ENCODE data around the gene PHOX2B.
"Not testable (repeated sequence)": the region's sequence is repeated elsewhere in the genome, so short reads cannot be mapped to it uniquely, and the experiment has no call there.

PHOX2B gene

DNA sequence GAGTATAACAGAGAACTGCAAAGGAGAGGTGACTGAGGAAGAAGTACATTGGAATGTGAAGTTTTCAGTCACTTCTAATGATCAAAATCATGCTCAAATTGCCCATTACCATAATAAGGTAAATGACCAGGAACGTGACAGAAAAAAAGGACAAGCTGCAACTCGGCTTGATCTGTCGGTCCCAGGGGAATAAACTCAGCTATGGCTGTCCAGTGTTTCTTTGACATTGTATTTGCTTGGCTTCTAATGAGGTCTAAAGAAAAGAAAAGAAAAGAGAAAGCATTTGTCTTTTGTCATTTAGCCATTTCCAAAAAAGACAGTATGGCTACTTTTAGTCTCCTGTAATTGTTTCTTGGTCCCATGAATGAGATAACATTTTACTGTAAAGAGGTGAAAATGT lies 25.2 kb downstream of the PHOX2B start:
- Histone ChIP-seq H3K27me3 (ENCODE audit: control insufficient read depth, insufficient read depth, low read length) (peaks cover 28% of the 10 kb centered on the region), H3K36me3 (ENCODE audit: control insufficient read depth, insufficient read depth, low read length) (no peaks in the 10 kb centered on the region), H3K9me3 (ENCODE audit: control insufficient read depth, insufficient read depth, low read length) (no peaks in the 10 kb centered on the region), H3K4me3 (ENCODE audit: low read depth, low read length) (no peak overlapping the region), H3K4me1 (ENCODE audit: control insufficient read depth, insufficient read depth, low read length) (no peaks in the 10 kb centered on the region), H3K9ac (ENCODE audit: low read depth, low read length) (no peak overlapping the region)

DNA sequence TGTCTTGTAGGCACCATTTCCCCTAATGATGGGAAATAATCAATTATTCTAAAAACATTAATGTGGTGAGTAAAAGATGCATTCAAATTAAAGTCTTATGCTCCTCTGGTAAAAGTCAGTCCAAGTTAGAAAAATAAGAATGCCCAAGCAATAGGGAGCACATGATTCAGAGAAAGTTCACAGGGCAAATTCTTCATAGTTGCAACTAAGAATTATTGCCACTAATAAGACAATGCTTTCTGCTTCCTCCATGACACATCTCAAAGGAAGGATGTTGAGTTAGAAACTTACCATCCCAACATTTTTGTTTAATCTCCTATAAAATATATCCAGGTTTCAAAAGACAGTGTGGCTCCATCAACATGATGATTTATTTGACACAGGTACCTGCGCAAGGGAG lies 26.3 kb downstream of the PHOX2B start:
- Histone ChIP-seq H3K4me3 (ENCODE audit: low read depth, low read length) (no peak overlapping the region), H3K36me3 (ENCODE audit: control insufficient read depth, insufficient read depth, low read length) (no peaks in the 10 kb centered on the region), H3K27me3 (ENCODE audit: control insufficient read depth, insufficient read depth, low read length) (peaks cover 19% of the 10 kb centered on the region), H3K4me1 (ENCODE audit: control insufficient read depth, insufficient read depth, low read length) (no peaks in the 10 kb centered on the region), H3K9ac (ENCODE audit: low read depth, low read length) (no peak overlapping the region), H3K9me3 (ENCODE audit: control insufficient read depth, insufficient read depth, low read length) (no peaks in the 10 kb centered on the region)

DNA sequence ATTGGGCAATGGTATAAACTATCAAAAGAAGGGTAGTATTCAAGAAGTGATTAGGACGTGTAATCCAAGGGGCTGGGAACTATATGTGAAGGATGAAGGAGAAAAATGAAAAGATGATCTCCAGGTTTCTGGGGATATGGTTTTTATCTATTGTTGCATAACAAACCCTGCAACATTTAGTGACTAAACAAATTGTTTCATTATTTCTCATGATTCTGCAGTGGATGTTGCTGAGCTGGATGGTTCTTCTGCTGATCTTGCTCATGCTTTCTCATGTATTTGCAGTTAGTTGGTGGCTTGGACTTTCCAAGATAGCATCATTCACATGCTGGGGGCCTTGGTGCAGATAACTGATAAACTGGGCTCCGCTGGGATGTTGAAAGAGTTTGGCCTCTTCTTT lies 29.1 kb downstream of the PHOX2B start:
- Histone ChIP-seq H3K36me3 (ENCODE audit: control insufficient read depth, insufficient read depth, low read length) (no peaks in the 10 kb centered on the region), H3K4me3 (ENCODE audit: low read depth, low read length) (no peak overlapping the region), H3K9ac (ENCODE audit: low read depth, low read length) (no peak overlapping the region), H3K4me1 (ENCODE audit: control insufficient read depth, insufficient read depth, low read length) (no peaks in the 10 kb centered on the region), H3K27me3 (ENCODE audit: control insufficient read depth, insufficient read depth, low read length) (peaks cover 16% of the 10 kb centered on the region), H3K9me3 (ENCODE audit: control insufficient read depth, insufficient read depth, low read length) (no peaks in the 10 kb centered on the region)

DNA sequence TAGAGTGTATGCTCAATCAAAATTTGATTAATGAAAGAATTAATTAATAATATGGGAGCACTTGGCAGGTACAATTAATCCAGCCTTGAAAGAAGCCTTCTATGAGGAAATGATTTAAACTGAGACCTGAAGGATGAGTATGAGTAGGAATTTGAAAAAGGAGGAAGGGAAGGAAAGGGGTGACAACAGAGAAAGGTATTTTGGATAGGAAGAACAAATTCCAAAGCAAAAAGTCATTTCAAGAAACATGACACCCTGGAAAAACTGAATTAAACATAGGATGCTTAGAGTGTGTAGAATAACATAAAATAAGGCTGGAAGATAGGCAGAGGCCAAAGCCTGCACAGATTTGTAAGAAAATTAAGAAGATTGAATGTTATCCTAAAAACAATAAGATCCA lies 29.6 kb downstream of the PHOX2B start:
- no peaks in the 10 kb centered on the region for H3K36me3 ChIP-seq (ENCODE audit: control insufficient read depth, insufficient read depth, low read length)
- H3K4me3 ChIP-seq (ENCODE audit: low read depth, low read length) = no peak overlapping the region
- H3K4me1 ChIP-seq (ENCODE audit: control insufficient read depth, insufficient read depth, low read length) = no peaks in the 10 kb centered on the region
- no peak overlapping the region for H3K9ac ChIP-seq (ENCODE audit: low read depth, low read length)
- H3K9me3 ChIP-seq (ENCODE audit: control insufficient read depth, insufficient read depth, low read length) = no peaks in the 10 kb centered on the region
- H3K27me3 ChIP-seq (ENCODE audit: control insufficient read depth, insufficient read depth, low read length) = peaks cover 16% of the 10 kb centered on the region

DNA sequence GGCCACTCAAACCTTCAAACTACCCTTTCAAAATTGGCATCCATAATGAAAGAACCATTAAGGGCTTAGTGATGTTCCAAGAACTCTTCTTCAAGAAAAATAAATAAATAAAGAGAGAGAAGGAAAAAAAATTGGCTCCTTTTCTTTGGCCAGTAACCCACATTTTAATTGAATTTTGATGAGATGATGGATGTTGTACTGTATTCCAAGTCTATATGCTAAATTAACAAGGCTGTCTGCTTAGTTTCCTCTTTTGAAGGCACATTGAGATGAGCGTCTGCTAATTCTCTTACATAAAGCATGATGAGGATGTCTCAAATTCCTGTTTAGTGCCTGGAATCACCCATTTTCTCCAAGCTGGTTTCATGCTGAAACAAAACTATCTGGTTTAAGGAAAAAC lies 33.4 kb downstream of the PHOX2B start:
- H3K4me1 ChIP-seq (ENCODE audit: control insufficient read depth, insufficient read depth, low read length) = no peaks in the 10 kb centered on the region
- no peaks in the 10 kb centered on the region for H3K36me3 ChIP-seq (ENCODE audit: control insufficient read depth, insufficient read depth, low read length)
- no peak overlapping the region for H3K4me3 ChIP-seq (ENCODE audit: low read depth, low read length)
- H3K9me3 ChIP-seq (ENCODE audit: control insufficient read depth, insufficient read depth, low read length) = no peaks in the 10 kb centered on the region
- no peak overlapping the region for H3K9ac ChIP-seq (ENCODE audit: low read depth, low read length)
- H3K27me3 ChIP-seq (ENCODE audit: control insufficient read depth, insufficient read depth, low read length) = peaks cover 3% of the 10 kb centered on the region

DNA sequence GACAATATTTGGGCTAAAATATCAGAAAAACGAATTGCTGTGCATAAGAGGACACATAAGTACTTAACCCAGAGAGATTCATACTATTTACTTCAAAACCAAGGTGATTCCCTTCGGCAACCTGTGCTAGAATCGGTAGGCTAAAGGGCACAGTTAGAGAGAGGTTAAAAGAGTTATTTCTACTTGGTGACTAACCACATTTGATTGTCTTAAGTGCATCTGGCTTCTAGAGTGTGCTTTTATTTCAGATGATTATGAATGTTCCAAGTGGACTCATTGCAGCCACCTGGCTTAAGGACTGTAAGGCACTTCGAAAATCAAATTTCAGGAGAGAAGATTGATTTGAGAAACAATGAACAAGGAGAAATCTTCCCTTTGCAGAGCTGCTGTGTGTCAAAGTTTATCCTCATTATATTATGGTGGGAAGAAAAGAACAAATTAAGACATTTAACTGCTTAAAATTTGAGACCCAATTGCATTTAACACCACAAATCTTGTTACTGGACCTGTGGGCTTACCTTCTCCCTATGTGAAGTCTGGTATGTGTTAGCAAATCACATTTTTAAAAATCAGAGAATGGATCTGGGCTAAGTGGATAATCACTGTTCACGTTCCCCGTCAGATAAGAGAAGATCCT lies 34.0 kb downstream of the PHOX2B start:
- Histone ChIP-seq H3K4me3 (ENCODE audit: low read depth, low read length) (no peak overlapping the region), H3K27me3 (ENCODE audit: control insufficient read depth, insufficient read depth, low read length) (no peaks in the 10 kb centered on the region), H3K9me3 (ENCODE audit: control insufficient read depth, insufficient read depth, low read length) (no peaks in the 10 kb centered on the region), H3K36me3 (ENCODE audit: control insufficient read depth, insufficient read depth, low read length) (no peaks in the 10 kb centered on the region), H3K4me1 (ENCODE audit: control insufficient read depth, insufficient read depth, low read length) (no peaks in the 10 kb centered on the region), H3K9ac (ENCODE audit: low read depth, low read length) (no peak overlapping the region)

DNA sequence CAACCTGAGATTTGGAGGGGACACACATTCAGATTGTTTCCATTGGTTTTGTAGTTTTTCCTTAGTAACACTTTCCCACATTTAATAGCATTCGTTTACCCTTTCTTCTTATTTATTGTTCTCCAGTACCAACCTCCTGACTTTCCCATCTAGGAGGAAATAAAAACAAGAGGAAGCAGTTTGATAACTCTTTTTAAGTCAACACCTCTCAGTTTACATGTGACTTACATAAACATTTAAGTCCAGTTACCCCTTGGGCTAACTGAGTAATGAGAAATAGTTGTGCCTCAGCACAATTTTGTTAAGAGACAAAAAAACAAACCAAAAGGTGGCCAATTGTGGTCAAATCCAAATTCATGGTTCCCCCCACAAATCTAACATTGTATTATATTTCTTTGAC lies 34.8 kb downstream of the PHOX2B start:
- no peaks in the 10 kb centered on the region for H3K4me1 ChIP-seq (ENCODE audit: control insufficient read depth, insufficient read depth, low read length)
- H3K27me3 ChIP-seq (ENCODE audit: control insufficient read depth, insufficient read depth, low read length) = no peaks in the 10 kb centered on the region
- no peaks in the 10 kb centered on the region for H3K9me3 ChIP-seq (ENCODE audit: control insufficient read depth, insufficient read depth, low read length)
- H3K9ac ChIP-seq (ENCODE audit: low read depth, low read length) = no peak overlapping the region
- no peak overlapping the region for H3K4me3 ChIP-seq (ENCODE audit: low read depth, low read length)
- H3K36me3 ChIP-seq (ENCODE audit: control insufficient read depth, insufficient read depth, low read length) = no peaks in the 10 kb centered on the region

DNA sequence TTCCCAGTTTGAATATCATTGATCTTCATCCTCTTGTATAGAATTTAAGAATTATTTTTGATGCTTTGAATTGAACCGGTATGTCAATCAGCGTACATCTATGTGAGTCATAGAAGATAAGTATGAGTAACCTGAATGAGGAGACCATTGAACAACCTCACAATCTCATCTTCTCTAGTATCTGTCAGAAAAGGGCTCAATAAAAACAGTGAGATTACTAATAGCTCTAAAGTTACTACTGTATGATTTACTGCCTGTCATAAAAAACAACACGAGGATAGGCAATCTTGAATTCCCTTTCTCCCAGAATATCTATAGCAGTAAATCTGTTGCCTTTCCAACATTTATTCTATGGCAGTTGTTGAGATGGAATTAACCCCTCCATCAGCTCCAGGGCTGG lies 36.1 kb downstream of the PHOX2B start:
- H3K9ac ChIP-seq (ENCODE audit: low read depth, low read length) = no peak overlapping the region
- no peaks in the 10 kb centered on the region for H3K36me3 ChIP-seq (ENCODE audit: control insufficient read depth, insufficient read depth, low read length)
- H3K4me1 ChIP-seq (ENCODE audit: control insufficient read depth, insufficient read depth, low read length) = no peaks in the 10 kb centered on the region
- no peaks in the 10 kb centered on the region for H3K27me3 ChIP-seq (ENCODE audit: control insufficient read depth, insufficient read depth, low read length)
- H3K4me3 ChIP-seq (ENCODE audit: low read depth, low read length) = no peak overlapping the region
- no peaks in the 10 kb centered on the region for H3K9me3 ChIP-seq (ENCODE audit: control insufficient read depth, insufficient read depth, low read length)

DNA sequence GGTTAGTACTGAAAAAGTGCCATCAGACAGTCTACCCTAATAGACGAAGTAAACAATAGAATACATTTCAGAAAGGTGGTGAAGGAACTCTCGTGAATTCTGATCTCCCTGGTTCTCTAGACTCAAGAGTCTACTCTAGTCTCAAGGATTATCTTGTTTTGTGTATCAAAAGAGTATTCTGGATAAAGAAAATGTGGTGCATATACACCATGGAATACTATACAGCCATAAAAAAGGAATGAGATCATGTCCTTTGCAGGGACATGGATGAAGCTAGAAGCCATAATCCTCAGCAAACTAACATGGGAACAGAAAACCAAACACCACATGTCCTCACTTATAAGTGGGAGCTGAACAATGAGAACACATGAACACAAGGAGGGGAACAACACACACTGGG lies 36.9 kb downstream of the PHOX2B start:
- not testable (repeated sequence) for H3K36me3 ChIP-seq (ENCODE audit: control insufficient read depth, insufficient read depth, low read length); H3K9me3 ChIP-seq (ENCODE audit: control insufficient read depth, insufficient read depth, low read length); H3K4me3 ChIP-seq (ENCODE audit: low read depth, low read length); H3K9ac ChIP-seq (ENCODE audit: low read depth, low read length); H3K27me3 ChIP-seq (ENCODE audit: control insufficient read depth, insufficient read depth, low read length); H3K4me1 ChIP-seq (ENCODE audit: control insufficient read depth, insufficient read depth, low read length)

DNA sequence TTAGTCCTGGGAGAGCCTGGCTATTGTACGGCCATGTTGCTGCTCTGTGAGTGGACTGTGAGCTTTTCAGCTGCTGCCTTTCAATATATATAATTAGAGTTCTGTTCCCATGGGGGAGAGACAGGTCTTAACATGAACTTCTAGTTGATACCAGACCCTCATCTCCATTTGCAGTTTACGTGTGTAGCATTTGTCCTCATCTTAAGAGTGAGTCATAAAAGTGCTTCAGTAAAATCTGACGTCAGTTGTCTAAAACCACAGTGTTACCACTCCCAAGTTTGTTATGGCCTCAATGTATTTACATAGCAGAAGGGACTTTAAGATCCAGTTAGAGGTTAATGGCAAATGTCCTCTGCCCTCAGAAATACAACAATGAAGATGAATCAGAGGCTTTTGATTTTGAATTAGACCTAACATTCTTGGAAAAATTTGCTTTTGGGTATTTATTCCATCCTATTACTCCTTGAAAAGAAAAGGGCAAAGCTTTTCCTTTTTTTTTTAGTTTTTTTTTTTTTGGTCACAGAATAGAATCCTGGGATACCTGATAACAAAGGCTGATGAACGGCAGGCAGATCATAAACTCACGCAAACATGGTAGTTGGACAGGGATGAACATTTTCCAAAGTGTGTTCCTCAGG lies 38.6 kb downstream of the PHOX2B start:
- H3K4me3 ChIP-seq (ENCODE audit: low read depth, low read length) = no peak overlapping the region
- no peaks in the 10 kb centered on the region for H3K36me3 ChIP-seq (ENCODE audit: control insufficient read depth, insufficient read depth, low read length)
- no peaks in the 10 kb centered on the region for H3K27me3 ChIP-seq (ENCODE audit: control insufficient read depth, insufficient read depth, low read length)
- no peak overlapping the region for H3K9ac ChIP-seq (ENCODE audit: low read depth, low read length)
- no peaks in the 10 kb centered on the region for H3K4me1 ChIP-seq (ENCODE audit: control insufficient read depth, insufficient read depth, low read length)
- H3K9me3 ChIP-seq (ENCODE audit: control insufficient read depth, insufficient read depth, low read length) = no peaks in the 10 kb centered on the region

DNA sequence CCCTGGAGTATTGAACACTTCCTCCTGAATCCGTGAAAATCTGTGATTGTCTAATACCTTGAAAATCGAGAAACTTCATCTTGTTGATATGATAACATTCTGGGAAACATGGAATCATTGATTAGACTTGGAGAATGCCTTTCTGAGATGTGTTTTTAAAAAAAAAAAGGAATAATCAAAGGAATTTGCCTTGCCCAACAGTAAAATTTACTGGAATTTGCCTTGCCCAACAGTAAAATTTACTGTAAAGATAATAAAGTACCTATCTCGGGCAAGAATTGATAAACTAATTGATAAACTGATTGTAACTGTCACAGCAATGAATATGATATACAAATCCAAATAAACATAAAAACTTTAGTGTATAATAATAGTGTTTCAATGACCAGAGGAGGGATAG lies 44.7 kb downstream of the PHOX2B start:
- no peaks in the 10 kb centered on the region for H3K9me3 ChIP-seq (ENCODE audit: control insufficient read depth, insufficient read depth, low read length)
- no peak overlapping the region for H3K4me3 ChIP-seq (ENCODE audit: low read depth, low read length)
- H3K9ac ChIP-seq (ENCODE audit: low read depth, low read length) = no peak overlapping the region
- no peaks in the 10 kb centered on the region for H3K4me1 ChIP-seq (ENCODE audit: control insufficient read depth, insufficient read depth, low read length)
- no peaks in the 10 kb centered on the region for H3K36me3 ChIP-seq (ENCODE audit: control insufficient read depth, insufficient read depth, low read length)
- peaks cover 3% of the 10 kb centered on the region for H3K27me3 ChIP-seq (ENCODE audit: control insufficient read depth, insufficient read depth, low read length)

DNA sequence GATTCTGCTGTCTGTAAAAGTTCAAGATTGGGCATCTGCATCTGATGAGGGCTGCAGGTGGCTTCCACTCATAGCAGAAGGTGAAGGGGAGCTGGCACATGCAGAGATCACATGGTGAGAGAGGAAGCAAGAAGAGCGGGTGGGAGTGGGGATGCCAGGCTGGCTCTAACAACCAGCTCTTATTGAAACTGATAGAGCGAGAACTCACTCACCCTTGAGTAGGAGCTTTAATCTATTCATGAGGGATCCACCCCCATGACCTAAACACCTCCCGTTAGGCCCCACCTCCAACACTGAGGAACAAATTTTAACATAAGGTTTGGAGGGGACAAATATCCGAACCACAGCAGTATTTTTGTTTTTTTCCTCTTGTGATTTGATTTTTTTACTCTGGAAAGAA lies 45.8 kb downstream of the PHOX2B start:
- no peaks in the 10 kb centered on the region for H3K4me1 ChIP-seq (ENCODE audit: control insufficient read depth, insufficient read depth, low read length)
- H3K36me3 ChIP-seq (ENCODE audit: control insufficient read depth, insufficient read depth, low read length) = no peaks in the 10 kb centered on the region
- no peak overlapping the region for H3K4me3 ChIP-seq (ENCODE audit: low read depth, low read length)
- H3K27me3 ChIP-seq (ENCODE audit: control insufficient read depth, insufficient read depth, low read length) = peaks cover 3% of the 10 kb centered on the region
- H3K9me3 ChIP-seq (ENCODE audit: control insufficient read depth, insufficient read depth, low read length) = no peaks in the 10 kb centered on the region
- H3K9ac ChIP-seq (ENCODE audit: low read depth, low read length) = no peak overlapping the region

Data from iPS-15b (cell line).